Skeletal muscle cell (primary cell): ENCODE results near the gene RGL2.
A peak's percentile ranks its signal among the peaks of the same experiment; 100 is the strongest.
"Not testable (repeated sequence)": the region's sequence is repeated elsewhere in the genome, so short reads cannot be mapped to it uniquely, and the experiment has no call there.

Source experiments
- DNase-seq: peaks from one replicate; pipeline ENCODE4 v3.0.0-alpha.2; 2010; ENCODE audit warnings: low read depth
- H3K4me3 ChIP-seq: 2 replicates; pipeline ENCODE4 v1.5.1; 2011; ENCODE audit warnings: low read depth, mild to moderate bottlenecking, control low read depth, low read length, moderate library complexity

RGL2 gene

DNA sequence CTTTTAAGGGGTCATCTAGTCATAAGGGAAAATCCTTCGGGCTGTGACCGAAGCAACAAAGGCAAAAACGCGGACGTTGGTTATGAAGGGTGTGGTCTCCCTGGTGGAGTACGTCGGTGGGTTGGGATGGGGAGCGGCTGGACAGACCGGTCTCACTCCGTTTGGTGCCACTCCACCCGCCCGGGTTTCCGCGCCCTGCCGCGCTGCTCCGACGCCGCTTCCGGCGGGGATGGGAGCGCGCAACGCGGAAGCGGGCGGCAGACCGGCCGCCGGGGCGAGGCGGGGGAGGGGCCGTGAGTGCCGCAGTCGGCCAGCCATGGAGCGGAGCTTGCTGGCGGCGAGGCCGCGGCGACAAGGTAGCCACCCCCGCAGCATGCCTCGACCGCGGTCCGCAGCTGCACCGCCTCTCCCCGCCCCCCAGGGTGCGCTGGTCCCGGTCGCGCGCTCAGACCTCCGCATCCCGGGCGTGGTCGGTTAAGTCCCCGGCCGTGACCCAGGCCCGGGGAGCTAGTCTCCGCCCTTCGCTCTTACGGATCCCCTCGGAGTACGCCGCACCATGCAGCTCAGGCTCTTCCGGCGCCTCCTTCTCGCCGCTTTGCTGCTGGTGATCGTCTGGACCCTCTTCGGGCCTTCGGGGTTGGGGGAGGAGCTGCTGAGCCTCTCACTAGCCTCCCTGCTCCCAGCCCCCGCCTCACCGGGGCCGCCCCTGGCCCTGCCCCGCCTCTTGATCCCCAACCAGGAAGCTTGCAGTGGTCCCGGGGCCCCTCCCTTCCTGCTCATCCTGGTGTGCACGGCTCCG, 21.7 kb downstream of the RGL2 start, which contains the start of gene B3GALT4:
TSS of gene B3GALT4 (plus strand) at position 260 of the 799 bp plus-strand sequence. CDS start at position 557, 297 bp downstream.
- peak within 1 kb of the TSS; percentile 43 for H3K4me3 ChIP-seq
- DNase-seq = no peak

DNA sequence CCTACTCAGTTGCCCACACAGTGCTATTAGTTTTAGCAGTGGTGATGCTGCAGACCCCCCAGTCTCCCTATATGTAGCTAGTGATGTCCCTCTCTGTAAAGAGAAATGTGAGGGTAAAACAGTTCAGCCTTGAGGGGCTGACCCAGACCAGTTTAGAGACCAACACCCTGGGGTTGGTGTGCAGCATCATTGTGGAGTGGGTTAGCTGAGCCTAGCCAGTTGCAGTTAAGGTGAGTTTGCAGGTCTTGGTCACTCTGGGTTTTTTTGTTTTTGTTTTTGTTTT, 22.2 kb downstream of the RGL2 start:
- H3K4me3 ChIP-seq = peak overlapping the region; percentile 43
- DNase-seq = no peak

DNA sequence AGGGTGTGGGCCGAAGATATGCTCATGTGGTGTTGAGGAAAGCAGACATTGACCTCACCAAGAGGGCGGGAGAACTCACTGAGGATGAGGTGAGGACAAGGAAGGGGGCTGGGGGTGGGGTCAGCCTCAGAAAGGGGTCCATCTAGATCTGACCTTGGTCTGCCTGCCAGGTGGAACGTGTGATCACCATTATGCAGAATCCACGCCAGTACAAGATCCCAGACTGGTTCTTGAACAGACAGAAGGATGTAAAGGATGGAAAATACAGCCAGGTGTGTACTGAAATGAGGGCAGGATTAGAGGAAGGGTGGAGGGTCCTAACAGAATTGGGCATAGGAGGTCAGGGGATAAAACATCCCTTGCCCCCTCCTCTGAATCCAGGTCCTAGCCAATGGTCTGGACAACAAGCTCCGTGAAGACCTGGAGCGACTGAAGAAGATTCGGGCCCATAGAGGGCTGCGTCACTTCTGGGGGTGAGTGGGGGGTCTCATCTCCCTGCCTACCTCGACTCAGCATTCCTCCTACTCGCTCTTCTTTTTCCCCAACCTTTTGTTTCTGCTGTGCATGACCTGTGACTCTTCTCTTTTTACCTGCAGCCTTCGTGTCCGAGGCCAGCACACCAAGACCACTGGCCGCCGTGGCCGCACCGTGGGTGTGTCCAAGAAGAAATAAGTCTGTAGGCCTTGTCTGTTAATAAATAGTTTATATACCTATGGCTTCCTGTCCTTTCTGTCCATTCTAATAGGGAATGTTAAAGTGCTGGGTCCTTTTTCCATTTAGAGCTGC, 22.8 kb downstream of the RGL2 start:
- peak overlapping the region; percentile 43 for H3K4me3 ChIP-seq
- DNase-seq = not testable (repeated sequence)

DNA sequence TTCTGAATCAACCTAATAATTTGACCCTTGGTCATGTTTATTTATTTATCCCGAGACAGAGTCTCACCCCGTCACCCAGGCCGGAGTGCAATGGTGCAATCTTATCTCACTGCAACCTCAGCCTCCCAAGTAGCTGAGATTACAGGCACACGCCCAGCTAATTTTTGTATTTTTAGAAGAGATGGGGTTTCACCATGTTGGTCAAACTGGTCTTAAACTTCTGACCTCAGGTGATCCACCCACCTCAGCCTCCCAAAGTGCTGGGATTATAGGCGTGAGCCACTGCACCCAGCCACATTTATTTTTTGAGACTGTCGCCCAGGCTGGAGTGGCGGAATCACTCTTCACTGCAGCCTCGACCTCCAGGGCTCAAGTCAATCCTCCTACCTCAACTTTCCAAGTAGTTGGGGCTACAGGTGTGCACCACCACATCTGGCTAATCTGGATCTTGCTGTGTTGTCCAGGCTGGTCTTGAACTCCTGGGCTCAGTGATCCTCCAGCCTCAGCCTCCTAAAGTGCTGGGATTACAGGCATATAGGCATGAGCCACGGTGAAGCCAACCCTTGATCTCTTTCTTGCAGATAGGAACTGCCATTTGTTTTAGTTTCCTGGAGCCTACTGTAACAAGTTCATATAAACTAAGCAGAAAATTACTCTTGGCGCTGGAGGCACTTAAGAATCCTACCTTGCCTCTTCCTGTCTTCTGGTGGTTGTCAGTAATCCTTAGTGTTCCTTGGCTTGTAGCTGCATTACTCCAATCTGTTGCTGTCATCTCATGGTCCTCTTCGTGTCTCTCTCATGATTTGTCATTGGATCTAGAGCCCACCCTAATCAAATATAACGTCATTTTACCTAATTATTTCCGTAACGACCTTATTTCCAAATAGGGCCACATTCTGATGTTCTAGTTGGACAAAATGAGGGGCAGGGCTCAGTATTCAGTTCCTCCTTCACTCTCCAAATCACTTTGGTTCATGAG, 24.5 kb downstream of the RGL2 start:
- no peak for DNase-seq
- peak overlapping the region; percentile 98 for H3K4me3 ChIP-seq

DNA sequence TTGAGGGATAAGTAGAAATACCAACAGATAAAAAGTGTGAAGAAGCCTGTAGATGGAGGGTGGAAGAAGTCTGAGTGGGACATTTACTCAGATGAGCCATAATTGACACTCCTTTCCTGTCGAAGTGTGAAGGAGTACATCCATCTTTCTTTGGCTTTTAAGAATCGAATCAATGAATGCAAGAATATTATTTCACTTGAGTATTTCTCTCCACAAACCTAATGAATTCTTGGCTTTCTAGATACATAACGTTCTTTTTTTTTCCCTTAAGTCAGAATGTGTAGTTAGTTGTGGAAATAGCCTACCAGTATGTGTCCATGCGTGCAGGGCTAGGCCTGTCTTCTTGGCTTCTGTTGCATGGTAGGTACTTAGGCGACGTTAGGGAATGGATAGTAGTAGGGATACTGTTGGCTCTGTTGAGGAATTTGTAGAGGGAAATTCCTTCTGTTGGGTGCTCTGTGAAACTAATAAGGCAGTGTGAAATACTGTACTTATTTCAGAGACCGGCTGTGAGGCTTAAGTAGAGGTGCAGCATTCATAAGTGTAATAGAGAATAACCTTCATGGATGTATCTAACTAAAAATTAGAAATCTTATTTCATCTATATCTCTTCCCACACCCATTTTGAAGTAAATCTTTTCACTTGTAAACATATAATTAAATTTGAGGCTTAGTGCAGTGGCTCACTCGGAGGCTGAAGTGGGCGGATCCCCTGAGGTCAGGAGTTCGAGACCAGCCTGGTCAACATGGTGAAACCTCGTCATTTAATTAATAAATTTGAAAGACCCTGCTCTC, 25.4 kb downstream of the RGL2 start:
- no peak for DNase-seq
- H3K4me3 ChIP-seq = peak overlapping the region; percentile 98

DNA sequence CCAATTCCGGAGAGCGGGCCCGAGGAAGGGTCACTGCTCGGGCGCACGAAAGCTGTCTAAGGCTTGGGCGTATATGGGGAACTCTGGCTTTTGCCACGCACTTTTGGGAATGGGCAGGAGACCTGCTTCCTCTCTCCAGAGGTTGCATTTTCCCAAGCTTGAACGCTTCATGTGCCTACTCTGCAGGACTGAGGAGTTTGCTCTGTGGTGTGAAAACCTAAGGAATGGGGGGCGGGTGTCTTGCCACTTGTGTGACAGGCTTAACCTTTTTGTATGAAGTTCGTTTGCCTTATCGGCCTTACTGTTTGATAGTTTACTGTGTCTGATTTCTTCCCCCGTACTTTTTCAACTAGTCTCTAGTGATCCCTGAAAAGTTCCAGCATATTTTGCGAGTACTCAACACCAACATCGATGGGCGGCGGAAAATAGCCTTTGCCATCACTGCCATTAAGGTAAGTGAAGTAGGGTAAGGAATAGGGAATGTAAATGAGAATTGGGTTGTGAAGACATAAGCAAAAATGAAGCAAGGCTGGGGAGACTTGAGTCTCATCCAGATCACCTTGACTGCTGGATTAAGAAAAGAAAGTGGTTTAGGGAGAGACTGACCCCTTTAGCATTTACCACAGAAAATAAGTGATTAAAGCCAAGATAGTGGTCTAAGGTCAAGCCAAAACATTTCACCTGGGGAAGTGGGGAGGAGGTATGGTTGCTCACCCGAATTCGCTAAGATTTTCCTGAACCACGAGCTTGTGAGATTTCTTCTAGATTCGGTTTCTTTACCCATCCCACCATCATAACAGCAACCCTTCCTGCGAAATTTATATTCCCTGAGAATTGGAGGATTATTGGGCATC, 26.2 kb downstream of the RGL2 start:
- no peak for DNase-seq
- H3K4me3 ChIP-seq = peak overlapping the region; percentile 98

DNA sequence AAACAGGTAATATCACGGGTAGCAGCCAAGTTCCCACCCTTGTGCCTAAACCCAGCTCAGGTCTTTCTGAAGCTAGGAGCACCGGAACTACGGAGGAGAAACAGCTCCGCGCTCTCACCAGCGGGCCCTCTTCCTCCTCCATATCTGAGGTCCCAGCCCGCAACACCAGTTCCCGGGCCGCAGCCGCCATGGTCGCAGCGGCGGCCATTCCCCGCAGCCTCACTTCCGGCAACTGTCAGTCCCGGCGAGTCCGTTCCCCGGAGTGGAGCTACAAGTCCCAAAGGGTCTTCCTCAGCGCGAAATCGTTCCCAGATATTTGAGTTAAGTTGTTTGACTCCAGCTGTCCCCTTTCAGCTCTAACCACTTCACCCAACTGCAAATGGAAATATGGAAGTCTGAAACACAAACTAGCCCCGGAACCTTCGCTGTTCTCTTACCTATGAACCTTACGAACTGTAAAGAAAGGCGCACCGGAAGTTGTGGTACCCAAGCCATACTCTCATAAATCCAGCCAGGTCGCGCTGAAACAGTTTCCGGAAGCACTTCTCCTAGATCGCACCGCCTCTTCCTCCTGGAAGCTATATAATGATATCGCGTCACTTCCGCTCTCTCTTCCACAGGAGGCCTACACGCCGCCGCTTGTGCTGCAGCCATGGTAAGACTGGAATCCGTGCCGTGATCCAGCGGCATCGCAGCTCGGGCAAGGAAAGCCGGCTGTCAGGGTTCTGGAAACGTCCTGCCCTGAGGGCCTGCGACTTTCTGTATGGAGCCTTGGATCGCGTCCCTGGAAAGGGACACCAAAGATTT, 27.1 kb downstream of the RGL2 start, which contains the start of the genes RPS18 and VPS52:
TSS of gene RPS18 (plus strand) at position 608 of the 807 bp plus-strand sequence. CDS start at position 653, 45 bp downstream.
TSS of gene VPS52 (minus strand) at position 409 of the 807 bp plus-strand sequence. CDS start at position 208, 201 bp downstream.
- H3K4me3 ChIP-seq = peak within 1 kb of the TSS; percentile 98
- DNase-seq = peak; percentile 98

DNA sequence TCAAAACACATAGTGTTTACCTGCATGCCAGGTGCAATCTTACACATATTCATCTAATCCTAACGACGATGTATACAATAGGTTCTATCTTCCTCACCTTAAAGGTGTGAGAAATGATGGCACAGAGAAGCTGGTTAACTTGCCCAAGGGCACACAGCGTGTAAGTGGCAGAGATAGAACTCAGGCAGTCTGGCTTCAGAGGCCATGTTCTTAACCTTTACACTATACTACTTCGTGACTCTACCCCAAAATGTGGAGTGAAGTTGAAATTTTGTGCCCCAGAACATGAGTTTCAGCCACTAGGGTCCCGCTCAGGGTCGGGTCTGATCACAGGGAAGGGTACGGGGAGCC, 27.6 kb downstream of the RGL2 start:
- H3K4me3 ChIP-seq = peak overlapping the region; percentile 98
- DNase-seq = no peak

DNA sequence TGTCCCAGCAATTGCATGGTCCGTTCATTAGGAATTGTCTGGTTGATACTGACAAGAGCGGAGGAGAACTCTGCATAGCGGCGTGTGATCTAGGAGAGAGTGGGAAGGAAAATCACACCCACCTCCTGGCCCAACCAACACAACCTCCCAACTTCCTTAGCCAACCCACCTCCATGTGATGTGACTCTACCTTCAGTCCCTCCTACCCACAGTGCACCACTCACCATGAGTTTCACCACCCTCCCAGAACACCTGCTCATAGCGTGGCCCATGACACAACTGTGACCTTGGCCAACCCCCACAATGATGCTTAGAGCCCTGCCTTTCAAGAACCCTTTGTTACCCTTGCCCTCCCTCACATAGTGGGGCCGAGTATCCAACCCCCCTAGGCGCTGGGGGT, 34.7 kb downstream of the RGL2 start:
- no peak for DNase-seq
- no peak overlapping the region for H3K4me3 ChIP-seq

DNA sequence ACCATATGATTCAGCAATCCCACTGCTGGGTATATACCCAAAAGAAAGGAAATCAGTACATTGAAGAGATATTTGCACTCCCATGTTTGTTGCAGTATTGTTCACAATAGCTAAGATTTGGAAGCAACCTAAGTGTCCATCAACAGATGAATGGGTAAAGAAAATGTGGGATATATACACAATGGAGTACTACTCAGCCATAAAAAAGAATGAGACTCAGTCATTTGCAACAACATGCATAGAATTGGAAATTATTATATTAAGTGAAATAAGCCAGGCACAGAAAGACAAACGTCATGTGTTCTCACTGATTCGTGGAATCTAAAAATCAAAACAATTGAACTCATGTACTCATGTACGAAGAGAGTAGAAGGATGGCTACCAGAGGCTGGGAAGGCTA, 36.3 kb downstream of the RGL2 start:
- DNase-seq, H3K4me3 ChIP-seq: not testable (repeated sequence)

DNA sequence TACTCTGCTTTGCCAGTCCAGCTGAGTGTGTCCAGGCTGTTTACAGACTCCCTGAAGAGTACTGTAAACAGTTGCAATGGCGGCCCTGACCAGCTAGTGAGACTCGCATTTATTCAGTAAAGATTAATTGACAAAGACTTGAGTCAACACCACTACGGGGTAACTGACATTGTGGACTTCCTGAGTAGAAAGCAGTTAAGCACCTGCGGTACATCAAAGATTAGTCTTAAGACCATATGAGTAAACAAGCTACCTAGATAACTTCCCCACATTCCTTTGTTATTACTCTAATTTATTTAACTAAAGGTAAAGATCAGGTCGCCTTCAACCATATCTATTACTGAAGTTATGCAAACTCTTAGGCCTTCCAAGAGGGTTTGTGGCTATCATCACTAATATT, 39.7 kb downstream of the RGL2 start:
- H3K4me3 ChIP-seq = no peak overlapping the region
- no peak for DNase-seq

DNA sequence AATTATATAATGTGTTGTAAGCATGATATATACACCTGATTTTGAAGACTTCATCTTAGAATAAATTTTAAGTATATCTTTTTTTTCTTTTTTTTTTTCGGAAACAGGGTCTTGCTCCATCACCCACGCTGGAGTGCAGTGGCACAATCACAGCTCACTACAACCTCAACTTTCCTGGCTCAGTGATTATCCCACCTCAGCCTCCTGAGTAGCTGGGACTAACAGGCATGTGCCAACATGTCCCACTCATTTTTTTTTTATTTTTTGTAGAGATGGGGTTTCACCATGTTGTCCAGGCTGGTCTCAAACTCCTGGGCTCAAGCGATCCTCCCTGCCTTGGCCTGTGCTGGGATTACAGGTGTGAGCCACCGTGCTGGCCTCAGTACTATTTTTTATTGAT, 44.2 kb downstream of the RGL2 start:
- H3K4me3 ChIP-seq = no peak overlapping the region
- DNase-seq = no peak

DNA sequence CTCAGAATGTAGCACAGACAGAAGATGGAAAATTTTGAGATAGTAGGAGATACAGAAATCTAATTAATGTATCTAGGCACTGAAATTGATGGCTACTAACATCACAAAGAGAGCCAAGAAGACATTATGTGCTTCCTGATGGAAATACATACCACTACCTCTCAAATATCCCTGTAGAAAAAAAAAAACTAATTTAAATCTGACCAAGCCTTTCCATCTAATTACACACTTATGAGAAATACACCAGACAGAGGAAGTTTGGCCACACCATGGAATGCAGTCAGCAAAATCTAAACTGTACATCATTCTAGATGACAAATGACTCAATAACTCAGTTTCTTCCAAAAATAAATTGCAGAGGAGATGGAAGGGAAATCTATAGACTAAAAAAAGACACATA, 46.0 kb downstream of the RGL2 start:
- no peak for DNase-seq
- no peak overlapping the region for H3K4me3 ChIP-seq

DNA sequence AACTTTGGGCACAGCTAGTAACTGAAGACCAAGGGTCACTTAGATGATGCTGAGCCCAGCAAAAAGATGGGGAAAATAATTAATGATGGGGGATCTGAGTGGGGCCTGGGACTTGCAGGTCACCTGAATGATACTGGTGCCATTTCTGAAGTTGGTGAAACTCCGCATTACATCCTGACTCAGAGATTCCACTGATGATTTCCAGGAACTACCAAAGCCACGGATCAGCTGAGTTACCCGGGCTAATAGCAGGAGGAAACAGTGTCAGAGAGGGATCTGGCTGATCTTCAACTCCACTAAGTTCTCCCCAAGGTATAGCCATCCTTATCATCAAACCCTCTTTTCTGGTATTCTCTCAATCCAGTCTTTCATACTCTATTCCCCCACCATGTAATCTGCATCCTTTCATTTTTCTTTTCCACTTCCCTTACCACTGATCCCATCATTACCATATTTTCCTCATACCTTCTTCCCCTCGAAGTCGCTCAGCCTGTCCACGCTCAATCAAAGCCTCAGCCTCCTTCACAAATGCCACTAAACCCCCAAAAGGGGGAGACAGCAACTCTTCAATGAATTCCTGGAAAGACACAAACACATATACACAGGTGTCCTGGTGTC, 47.2 kb downstream of the RGL2 start:
- DNase-seq = no peak
- H3K4me3 ChIP-seq = no peak overlapping the region

DNA sequence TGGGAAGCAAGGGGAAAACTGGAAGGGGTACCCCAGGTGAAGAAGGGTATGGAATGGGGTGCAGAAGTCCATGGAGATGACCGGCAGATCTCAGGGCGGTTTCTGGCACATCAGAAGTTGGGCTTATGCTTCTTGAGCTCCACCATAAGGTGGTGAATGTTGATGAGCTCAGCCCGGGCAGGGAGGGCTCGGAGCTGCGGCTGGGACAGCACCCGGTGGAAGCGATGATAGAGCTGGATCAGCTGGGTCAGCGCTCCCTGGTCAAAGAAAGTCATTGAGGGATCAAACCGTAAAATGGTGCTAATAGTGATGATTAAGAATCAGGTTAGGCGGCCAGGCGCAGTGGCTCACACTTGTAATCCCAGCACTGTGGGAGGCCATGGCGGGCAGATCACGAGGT, 48.0 kb downstream of the RGL2 start:
- H3K4me3 ChIP-seq = no peak overlapping the region
- no peak for DNase-seq

DNA sequence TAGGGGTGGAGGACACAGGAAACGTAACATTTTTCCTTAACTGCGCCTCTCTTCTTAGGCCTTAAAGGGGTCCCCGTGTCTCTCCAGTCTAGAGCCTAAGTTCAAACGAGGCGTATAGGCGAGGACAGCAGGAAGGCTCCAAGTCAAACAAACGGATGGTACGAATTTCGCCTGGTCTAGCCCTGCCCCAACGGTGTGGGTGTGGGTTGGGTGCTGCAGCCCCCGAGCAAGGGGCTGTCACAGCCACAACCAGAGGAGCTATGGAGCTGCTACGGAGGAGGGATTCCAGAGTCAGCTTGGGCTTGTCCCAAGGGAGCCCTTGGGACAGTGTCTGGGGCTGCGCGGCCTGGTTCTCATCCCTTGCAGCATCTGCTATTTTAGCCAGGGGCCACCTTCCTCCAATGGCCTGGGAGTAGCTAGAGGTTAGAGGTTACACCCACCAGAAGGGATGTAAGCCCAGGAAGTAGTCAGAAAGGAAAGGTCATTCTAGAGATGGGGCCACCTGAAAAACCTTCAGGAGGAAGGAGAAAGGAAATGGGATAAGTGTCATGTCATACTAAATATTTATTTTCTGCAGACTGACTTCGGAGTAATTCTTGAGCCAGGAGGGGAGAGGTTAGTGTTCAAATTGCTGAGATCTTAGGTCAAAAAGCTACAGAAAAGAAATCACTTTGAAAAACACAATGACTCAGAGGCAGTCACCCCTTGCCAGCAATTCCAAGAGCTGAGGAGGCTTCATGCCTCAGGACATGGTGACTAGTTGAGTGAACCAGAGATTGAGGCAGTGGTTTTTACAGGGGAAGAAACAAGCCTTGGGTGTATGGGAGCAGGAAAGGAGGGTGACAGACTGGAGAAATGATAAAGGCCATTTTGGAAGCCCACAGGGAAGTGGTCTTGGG, 48.8 kb downstream of the RGL2 start:
- DNase-seq = peak; percentile 53
- H3K4me3 ChIP-seq = peak overlapping the region; percentile 63
